Stimulated activated CD4-positive, alpha-beta T cell treated with anti-CD3 and anti-CD28 coated beads, Interleukin-2, amount 100 ng/mL, for 4 hours (primary cell): ENCODE measurements around the gene CHD3.

Source experiments
- DNase-seq: peaks from one replicate; pipeline ENCODE4 v3.0.0-alpha.2; 2020; ENCODE audit warnings: low read depth

CHD3 gene

GRCh38 chr17:7894226-7894625 lies 5.6 kb downstream of the CHD3 start:
- DNase-seq = no peak

- no peak for DNase-seq
Observed at GRCh38 chr17:7894866-7895265, 6.3 kb downstream of the CHD3 start.

GRCh38 chr17:7897090-7897489 lies 8.5 kb downstream of the CHD3 start:
- no peak for DNase-seq

- no peak for DNase-seq
Observed at GRCh38 chr17:7897773-7898172, 9.2 kb downstream of the CHD3 start.

- DNase-seq = no peak
Observed at GRCh38 chr17:7903154-7904103, 14.8 kb downstream of the CHD3 start.

- DNase-seq = no peak
Observed at GRCh38 chr17:7909089-7909488, 20.5 kb downstream of the CHD3 start.

GRCh38 chr17:7910281-7910680 lies 21.7 kb downstream of the CHD3 start:
- DNase-seq = no peak

- no peak for DNase-seq
Observed at GRCh38 chr17:7910711-7911110, 22.1 kb downstream of the CHD3 start.

GRCh38 chr17:7911116-7911515 lies 22.5 kb downstream of the CHD3 start:
- no peak for DNase-seq

- no peak for DNase-seq
Observed at GRCh38 chr17:7912927-7913524, 24.4 kb downstream of the CHD3 start.

GRCh38 chr17:7915179-7915610 lies 26.6 kb downstream of the CHD3 start:
- DNase-seq = no peak

- DNase-seq = peak; percentile 69
Observed at GRCh38 chr17:7915611-7916384, 27.2 kb downstream of the CHD3 start, which contains the start of gene RNF227. Gene RNF227, minus strand, starts transcription at chr17:7916289. Its CDS starts 94 bp downstream, at chr17:7916195.

GRCh38 chr17:7916385-7916682 lies 27.7 kb downstream of the CHD3 start:
- no peak for DNase-seq

GRCh38 chr17:7916808-7917207 lies 28.2 kb downstream of the CHD3 start:
- DNase-seq = no peak

GRCh38 chr17:7922269-7922844 lies 33.8 kb downstream of the CHD3 start:
- DNase-seq = no peak

- DNase-seq = peak; percentile 73
Observed at GRCh38 chr17:7922845-7923628, 34.4 kb downstream of the CHD3 start.

GRCh38 chr17:7927596-7927995 lies 39.0 kb downstream of the CHD3 start:
- DNase-seq = no peak

GRCh38 chr17:7929158-7930023 lies 40.8 kb downstream of the CHD3 start, which contains the start of gene KCNAB3:
Gene KCNAB3, minus strand, starts transcription at chr17:7929856. Its CDS starts 421 bp downstream, at chr17:7929435.
- no peak for DNase-seq

GRCh38 chr17:7930841-7931631 lies 42.4 kb downstream of the CHD3 start:
- DNase-seq = no peak
